CD14-positive monocyte (primary cell): ENCODE measurements around the gene HMX2. TPM values are rescaled to one million over a fixed set of nuclear protein-coding genes. Genes with fewer than 3 reads are reported as not detected.

Experiments used
- DNase-seq, 3 donors: peaks; one replicate each; pipeline ENCODE4 v3.0.0-alpha.2; 2011 to 2022
- H2AFZ ChIP-seq: 2 replicates; pipeline ENCODE4 v1.6.0; 2012; ENCODE audit warnings: mild to moderate bottlenecking, low read depth, low read length, inconsistent platforms; ENCODE audit not compliant: insufficient read depth, poor library complexity, severe bottlenecking
- H3K27ac ChIP-seq, 2 donors: 1 replicate in 1 of 2; 2 replicates in 1 of 2; pipeline ENCODE4 v1.5.1; 2012 to 2013; ENCODE audit warnings: low read length in 2 of 2, control low read depth in 1 of 2, inconsistent platforms in 1 of 2, low read depth in 1 of 2, mild to moderate bottlenecking in 1 of 2
- H3K27me3 ChIP-seq, 2 donors: one replicate each; pipeline versions ENCODE4 v1.6.0 to v1.6.1; 2011 to 2013; ENCODE audit warnings: low read length in 2 of 2; ENCODE audit not compliant: control insufficient read depth in 2 of 2, insufficient read depth in 2 of 2
- H3K36me3 ChIP-seq, 2 donors: replicated peaks in 1 of 2; 1 replicate in 1 of 2; 2 replicates in 1 of 2; pipeline versions ENCODE4 v1.5.1 to v1.6.1; 2012 to 2013; ENCODE audit warnings: low read length in 2 of 2, control low read depth in 1 of 2, inconsistent platforms in 1 of 2, mild to moderate bottlenecking in 1 of 2; ENCODE audit not compliant: insufficient read depth in 2 of 2, control insufficient read depth in 1 of 2
- H3K4me1 ChIP-seq, 2 donors: 1 replicate in 1 of 2; 2 replicates in 1 of 2; pipeline versions ENCODE4 v1.5.1 to v1.6.1; 2012 to 2013; ENCODE audit warnings: low read length in 2 of 2, control low read depth in 1 of 2, inconsistent platforms in 1 of 2, mild to moderate bottlenecking in 1 of 2, moderate library complexity in 1 of 2; ENCODE audit not compliant: insufficient read depth in 2 of 2, control insufficient read depth in 1 of 2
- H3K4me2 ChIP-seq: replicated peaks from 2 replicates; pipeline ENCODE3; 2012; ENCODE audit warnings: low read length, moderate library complexity, mild to moderate bottlenecking; ENCODE audit not compliant: poor library complexity, severe bottlenecking; ENCODE audit errors: extremely low read depth
- H3K4me3 ChIP-seq, 3 experiments: fragments of 200-600 bp in 1 of 3; sonication (generic) in 1 of 3; replicated peaks in 1 of 3; 1 replicate in 2 of 3; 2 replicates in 1 of 3; pipeline ENCODE4 v1.5.1; 2011 to 2013; ENCODE audit warnings: low read length in 3 of 3, mild to moderate bottlenecking in 3 of 3, control low read depth in 2 of 3, low read depth in 2 of 3, inconsistent platforms in 1 of 3, moderate library complexity in 1 of 3
- H3K79me2 ChIP-seq: 2 replicates; pipeline ENCODE4 v1.6.0; 2012; ENCODE audit warnings: mild to moderate bottlenecking, control low read depth, inconsistent platforms, low read length, moderate library complexity; ENCODE audit not compliant: insufficient read depth
- H3K9ac ChIP-seq: 2 replicates; pipeline ENCODE4 v1.6.0; 2017; ENCODE audit warnings: low read length, mild to moderate bottlenecking; ENCODE audit not compliant: insufficient read depth, poor library complexity, severe bottlenecking
- H3K9me3 ChIP-seq, 2 donors: replicated peaks in 1 of 2; 1 replicate in 1 of 2; 2 replicates in 1 of 2; pipeline versions ENCODE4 v1.5.1 to v1.6.1; 2012 to 2013; ENCODE audit warnings: low read length in 2 of 2, control low read depth in 1 of 2; ENCODE audit not compliant: control insufficient read depth in 1 of 2, insufficient read depth in 1 of 2
- H4K20me1 ChIP-seq: 2 replicates; pipeline ENCODE4 v1.6.0; 2012; ENCODE audit warnings: mild to moderate bottlenecking, low read length, control low read depth, moderate library complexity; ENCODE audit not compliant: insufficient read depth
- H3K27ac Mint-ChIP-seq, 7 donors: one replicate each; pipeline ENCODE4 v1.8.0; 2020; ENCODE audit warnings: mild to moderate bottlenecking in 7 of 7, mixed read lengths in 7 of 7, moderate library complexity in 6 of 7, inconsistent platforms in 2 of 7
- H3K27me3 Mint-ChIP-seq, 3 donors: one replicate each; pipeline ENCODE4 v1.8.0; 2021 to 2022; ENCODE audit warnings: low read depth in 3 of 3, mild to moderate bottlenecking in 3 of 3, mixed read lengths in 3 of 3, moderate library complexity in 3 of 3, inconsistent platforms in 1 of 3
- H3K36me3 Mint-ChIP-seq, 2 donors: one replicate each; pipeline ENCODE4 v1.8.0; 2020; ENCODE audit warnings: mixed read lengths in 2 of 2, inconsistent platforms in 1 of 2, mild to moderate bottlenecking in 1 of 2
- H3K4me1 Mint-ChIP-seq: one replicate; pipeline ENCODE4 v1.8.0; 2020; ENCODE audit warnings: mild to moderate bottlenecking, mixed read lengths
- H3K4me3 Mint-ChIP-seq, 2 donors: one replicate each; pipeline ENCODE4 v1.8.0; 2020; ENCODE audit warnings: mild to moderate bottlenecking in 2 of 2, mixed read lengths in 2 of 2, moderate library complexity in 1 of 2
- H3K9me3 Mint-ChIP-seq, 7 donors: one replicate each; pipeline ENCODE4 v1.8.0; 2020 to 2022; ENCODE audit warnings: mixed read lengths in 7 of 7, mild to moderate bottlenecking in 6 of 7, moderate library complexity in 6 of 7, inconsistent platforms in 2 of 7
- WGBS: methylation state at CpG from one replicate; pipeline ENCODE4 v1.1.5; 2013; ENCODE audit warnings: missing lambda C conversion rate; ENCODE audit not compliant: insufficient coverage; 5-methylcytosine and 5-hydroxymethylcytosine counted together
- intact Hi-C, 2 donors: fragments of 100-400 bp; cut with micrococcal nuclease; formaldehyde crosslinking; loops; one replicate each; pipeline versions ENCODE4 v1.15.0 to v1.15.1; 2023
- polyA plus RNA-seq, 3 donors: library from polyadenylated mRNA; depleted of rRNA in 1 of 3; unstranded in 2 of 3; stranded (reverse) in 1 of 3; fragments of 300-500 nt in 2 of 3; fragments of >200 nt in 1 of 3; fragmentation: Illumina TruSeq in 2 of 3; gene quantifications; 1 replicate in 2 of 3; 2 replicates in 1 of 3; pipeline ENCODE4 v1.2.3, GENCODE V29; 2012 to 2021
- TF ChIP-seq, protein P1 (sequence below): fragments of 200-600 bp; IDR thresholded peaks from one replicate; pipeline ENCODE4 v1.8.0; 2022; ENCODE audit warnings: antibody characterized with exemption, mild to moderate bottlenecking

Gene HMX2
- polyA plus RNA-seq, 3 donors = not detected

DNA sequence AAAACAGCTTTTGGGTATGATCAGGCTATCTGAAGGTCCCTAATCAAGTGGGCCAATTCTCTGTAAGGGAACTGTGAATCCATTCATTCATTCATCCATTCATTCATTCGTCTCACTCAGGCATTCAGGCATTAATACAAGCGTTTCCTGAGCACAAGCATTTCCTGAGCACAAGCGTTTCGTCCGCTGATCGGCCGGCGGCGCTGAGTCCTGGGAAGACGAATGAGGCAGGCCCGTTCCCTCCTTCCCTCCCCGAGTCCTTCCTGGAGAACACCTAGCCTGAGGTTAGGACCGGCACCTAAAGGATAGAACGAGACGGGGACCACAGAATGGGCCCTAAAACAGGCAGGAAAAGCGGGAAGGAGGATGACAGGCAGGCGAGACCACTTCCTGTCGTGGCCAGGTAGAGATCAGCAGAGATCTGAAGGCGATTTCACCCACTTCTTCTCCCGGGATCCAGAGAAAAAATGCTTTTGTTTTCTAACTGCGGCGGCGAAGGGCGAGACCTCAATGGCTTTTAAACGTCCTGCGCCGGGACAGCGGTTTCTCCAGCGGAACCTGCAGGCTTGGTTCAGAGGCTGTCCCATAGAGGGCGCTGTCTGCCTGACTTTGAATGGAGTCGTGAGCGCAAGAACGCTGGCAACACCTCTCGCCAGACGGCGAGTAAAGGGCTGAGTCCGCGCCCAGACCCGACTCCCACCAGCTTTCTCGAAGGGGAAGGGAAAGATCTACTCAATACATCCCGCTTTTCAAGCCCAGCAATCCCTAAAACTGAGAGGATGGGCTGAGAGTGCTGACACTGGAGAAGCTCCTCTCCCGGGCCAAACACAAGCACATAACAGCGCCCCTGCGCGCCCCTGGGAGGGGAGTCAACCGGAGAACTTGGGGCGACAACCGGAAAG, 15.1 kb upstream of the HMX2 start:
- Histone ChIP-seq H3K4me1 (peaks cover 7 to 38% of the 10 kb centered on the region in 2 donors), H3K9ac (no peak overlapping the region), H3K27ac (no peak overlapping the region), H3K79me2 (no peaks in the 10 kb centered on the region), H3K36me3 (no peaks in the 10 kb centered on the region), H4K20me1 (no peaks in the 10 kb centered on the region), H3K9me3 (peaks cover 0 to 32% of the 10 kb centered on the region in 2 donors), H3K4me2 (peak overlapping the region; percentile 41), H2AFZ (no peak overlapping the region), H3K27me3 (peaks cover 80 to 94% of the 10 kb centered on the region in 2 donors), H3K4me3 (no peak overlapping the region)
- TF ChIP-seq, protein P1, sequence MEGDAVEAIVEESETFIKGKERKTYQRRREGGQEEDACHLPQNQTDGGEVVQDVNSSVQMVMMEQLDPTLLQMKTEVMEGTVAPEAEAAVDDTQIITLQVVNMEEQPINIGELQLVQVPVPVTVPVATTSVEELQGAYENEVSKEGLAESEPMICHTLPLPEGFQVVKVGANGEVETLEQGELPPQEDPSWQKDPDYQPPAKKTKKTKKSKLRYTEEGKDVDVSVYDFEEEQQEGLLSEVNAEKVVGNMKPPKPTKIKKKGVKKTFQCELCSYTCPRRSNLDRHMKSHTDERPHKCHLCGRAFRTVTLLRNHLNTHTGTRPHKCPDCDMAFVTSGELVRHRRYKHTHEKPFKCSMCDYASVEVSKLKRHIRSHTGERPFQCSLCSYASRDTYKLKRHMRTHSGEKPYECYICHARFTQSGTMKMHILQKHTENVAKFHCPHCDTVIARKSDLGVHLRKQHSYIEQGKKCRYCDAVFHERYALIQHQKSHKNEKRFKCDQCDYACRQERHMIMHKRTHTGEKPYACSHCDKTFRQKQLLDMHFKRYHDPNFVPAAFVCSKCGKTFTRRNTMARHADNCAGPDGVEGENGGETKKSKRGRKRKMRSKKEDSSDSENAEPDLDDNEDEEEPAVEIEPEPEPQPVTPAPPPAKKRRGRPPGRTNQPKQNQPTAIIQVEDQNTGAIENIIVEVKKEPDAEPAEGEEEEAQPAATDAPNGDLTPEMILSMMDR = peak; percentile 94
- peaks cover 71 to 92% (median 78%) of the 10 kb centered on the region in 3 donors for H3K27me3 Mint-ChIP-seq
- peak overlapping the region in 1 of 2 donors; percentile 85 for H3K4me3 Mint-ChIP-seq
- WGBS = under 1% methylated on average over 40 of the region's 48 CpGs
- DNase-seq = peak; percentile 55 to 70 (median 61)
- no peak overlapping the region for H3K27ac Mint-ChIP-seq
- peaks cover 0 to 21% (median 9%) of the 10 kb centered on the region in 7 donors for H3K9me3 Mint-ChIP-seq
- peaks cover 0 to 2% of the 10 kb centered on the region in 2 donors for H3K36me3 Mint-ChIP-seq
- peaks cover 32% of the 10 kb centered on the region for H3K4me1 Mint-ChIP-seq
- intact Hi-C loops = loop anchor here (1.0 to 10.0 kb wide), 3 partner anchors 426 to 832 kb away; no protein-coding TSS in a partner anchor

DNA sequence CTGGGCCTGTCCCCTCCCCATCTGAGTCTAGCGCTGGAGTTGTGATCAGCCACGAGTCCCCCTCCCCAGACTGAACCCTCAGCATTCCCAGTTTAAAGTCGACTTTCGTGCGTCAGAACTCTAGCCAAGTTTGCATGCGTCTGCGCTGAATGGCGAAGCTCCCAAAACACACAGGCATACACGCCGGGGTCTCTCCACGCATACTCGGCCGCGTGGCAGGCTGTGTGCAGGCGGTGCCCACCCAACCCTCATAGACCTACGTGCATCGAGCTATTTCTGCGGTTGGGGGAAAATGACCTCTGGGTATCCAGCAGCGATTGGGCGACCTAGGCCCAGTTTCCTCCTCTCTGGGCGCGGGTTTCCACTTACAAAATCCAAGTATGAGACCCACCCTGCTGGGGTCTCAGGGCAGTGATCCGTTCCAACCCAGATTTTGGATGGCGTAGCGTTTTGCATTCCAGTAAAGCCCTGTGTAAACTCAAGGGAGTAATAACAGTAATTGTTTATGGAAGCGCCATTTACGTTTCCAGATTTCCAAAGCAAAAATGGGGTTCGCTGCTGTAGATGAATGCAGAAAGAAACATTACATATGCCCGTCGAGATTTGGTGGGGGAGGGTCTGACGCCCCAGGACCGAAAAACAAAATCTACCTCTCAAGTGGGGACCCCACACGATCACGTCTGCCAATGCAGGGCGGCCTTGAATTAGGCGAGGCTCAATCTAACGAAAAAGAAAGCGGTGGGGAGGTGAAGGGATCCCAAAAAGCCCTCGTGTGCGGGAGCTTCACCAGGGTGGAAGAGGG, 14.2 kb upstream of the HMX2 start:
- Mint-ChIP-seq H3K4me1 (peaks cover 34% of the 10 kb centered on the region), H3K27ac (no peak overlapping the region), H3K36me3 (peaks cover 0 to 4% of the 10 kb centered on the region in 2 donors), H3K9me3 (peaks cover 0 to 28% (median 12%) of the 10 kb centered on the region in 7 donors), H3K27me3 (peaks cover 79 to 97% (median 84%) of the 10 kb centered on the region in 3 donors), H3K4me3 (peak overlapping the region in 1 of 2 donors; percentile 85)
- intact Hi-C loops = loop anchor here (1.0 to 10.0 kb wide), 3 partner anchors 425 to 831 kb away; no protein-coding TSS in a partner anchor
- peaks cover 78 to 95% of the 10 kb centered on the region in 2 donors for H3K27me3 ChIP-seq
- H3K9me3 ChIP-seq = peaks cover 0 to 32% of the 10 kb centered on the region in 2 donors
- H2AFZ ChIP-seq = no peak overlapping the region
- no peaks in the 10 kb centered on the region for H3K36me3 ChIP-seq
- TF ChIP-seq, protein P1 = no peak
- DNase-seq = no peak
- H3K4me3 ChIP-seq = no peak overlapping the region
- H3K27ac ChIP-seq = no peak overlapping the region
- H3K9ac ChIP-seq = no peak overlapping the region
- H4K20me1 ChIP-seq = no peaks in the 10 kb centered on the region
- peaks cover 7 to 41% of the 10 kb centered on the region in 2 donors for H3K4me1 ChIP-seq
- H3K4me2 ChIP-seq = peak overlapping the region; percentile 41
- 6% methylated on average over 28 of the region's 40 CpGs for WGBS
- H3K79me2 ChIP-seq = no peaks in the 10 kb centered on the region
